Activated naive CD4-positive, alpha-beta T cell treated with anti-CD3 and anti-CD28 coated beads, Interleukin-2, amount 50 U/mL, for 24 hours (primary cell): ENCODE measurements around the gene RPRD1B.
"Not testable (repeated sequence)": the region's sequence is repeated elsewhere in the genome, so short reads cannot be mapped to it uniquely, and the experiment has no call there.

Experiments
- H3K27ac Mint-ChIP-seq: one replicate; pipeline ENCODE4 v1.8.0; 2021; ENCODE audit warnings: mild to moderate bottlenecking, mixed read lengths
- H3K27me3 Mint-ChIP-seq: one replicate; pipeline ENCODE4 v1.8.0; 2021; ENCODE audit warnings: mixed read lengths
- H3K36me3 Mint-ChIP-seq: one replicate; pipeline ENCODE4 v1.8.0; 2021; ENCODE audit warnings: mixed read lengths
- H3K4me1 Mint-ChIP-seq: one replicate; pipeline ENCODE4 v1.8.0; 2021; ENCODE audit warnings: mixed read lengths
- H3K4me3 Mint-ChIP-seq: one replicate; pipeline ENCODE4 v1.8.0; 2021; ENCODE audit warnings: mild to moderate bottlenecking, mixed read lengths
- H3K9me3 Mint-ChIP-seq: one replicate; pipeline ENCODE4 v1.8.0; 2021; ENCODE audit warnings: mixed read lengths

RPRD1B gene

GRCh38 chr20:37995856-37996605 is 37.5 kb upstream of the RPRD1B start:
- Mint-ChIP-seq H3K27ac (no peak overlapping the region), H3K4me1 (peaks cover 3% of the 10 kb centered on the region), H3K4me3 (no peak overlapping the region), H3K27me3 (no peaks in the 10 kb centered on the region), H3K9me3 (no peaks in the 10 kb centered on the region), H3K36me3 (peaks cover 25% of the 10 kb centered on the region)

DNA sequence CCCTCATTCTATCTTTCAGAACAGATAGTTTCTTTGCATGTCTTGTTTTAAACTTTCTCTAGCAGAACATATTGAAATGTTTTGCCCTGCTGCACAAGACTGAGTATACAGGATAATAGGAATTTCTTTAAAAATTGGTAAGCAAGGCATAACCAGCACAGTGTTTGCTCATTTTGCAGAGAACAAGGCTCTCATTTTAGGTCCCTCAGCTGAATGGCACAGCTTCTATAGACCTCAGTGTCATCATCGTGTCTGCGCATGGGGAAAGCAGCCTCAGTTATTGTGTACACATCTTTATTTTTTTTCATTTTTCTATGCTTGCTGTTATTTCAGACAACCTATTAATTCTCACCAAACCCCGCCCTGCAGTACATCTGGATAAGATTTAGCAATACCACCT is 36.0 kb upstream of the RPRD1B start:
- Mint-ChIP-seq H3K27me3 (no peaks in the 10 kb centered on the region), H3K9me3 (no peaks in the 10 kb centered on the region), H3K4me1 (peaks cover 13% of the 10 kb centered on the region), H3K4me3 (no peak overlapping the region), H3K36me3 (peaks cover 32% of the 10 kb centered on the region), H3K27ac (no peak overlapping the region)

GRCh38 chr20:37999526-38000263 is 33.9 kb upstream of the RPRD1B start:
- Mint-ChIP-seq H3K9me3 (no peaks in the 10 kb centered on the region), H3K27me3 (no peaks in the 10 kb centered on the region), H3K36me3 (peaks cover 26% of the 10 kb centered on the region), H3K4me3 (no peak overlapping the region), H3K27ac (no peak overlapping the region), H3K4me1 (peaks cover 15% of the 10 kb centered on the region)

- no peak overlapping the region for H3K27ac Mint-ChIP-seq
Observed at GRCh38 chr20:38000293-38000692, 33.3 kb upstream of the RPRD1B start.

GRCh38 chr20:38001173-38001875 is 32.2 kb upstream of the RPRD1B start:
- H3K4me1 Mint-ChIP-seq: peaks cover 18% of the 10 kb centered on the region
- H3K4me3 Mint-ChIP-seq: no peak overlapping the region
- H3K27me3 Mint-ChIP-seq: no peaks in the 10 kb centered on the region
- H3K36me3 Mint-ChIP-seq: peaks cover 24% of the 10 kb centered on the region
- no peaks in the 10 kb centered on the region for H3K9me3 Mint-ChIP-seq
- H3K27ac Mint-ChIP-seq: no peak overlapping the region

More at GRCh38 chr20:38000293-38000692, 33.3 kb upstream of the RPRD1B start:
- Mint-ChIP-seq H3K9me3 (no peaks in the 10 kb centered on the region), H3K4me3 (no peak overlapping the region), H3K36me3 (peaks cover 24% of the 10 kb centered on the region), H3K4me1 (peaks cover 15% of the 10 kb centered on the region), H3K27me3 (no peaks in the 10 kb centered on the region)

- no peak overlapping the region for H3K4me3 Mint-ChIP-seq
- H3K27ac Mint-ChIP-seq: no peak overlapping the region
- H3K36me3 Mint-ChIP-seq: peaks cover 24% of the 10 kb centered on the region
Observed at GRCh38 chr20:38001981-38002380, 31.6 kb upstream of the RPRD1B start.

GRCh38 chr20:38002422-38002821 is 31.1 kb upstream of the RPRD1B start:
- H3K36me3 Mint-ChIP-seq: peaks cover 24% of the 10 kb centered on the region
- peaks cover 23% of the 10 kb centered on the region for H3K4me1 Mint-ChIP-seq

More at GRCh38 chr20:38001981-38002380, 31.6 kb upstream of the RPRD1B start:
- H3K4me1 Mint-ChIP-seq: peaks cover 23% of the 10 kb centered on the region
- no peaks in the 10 kb centered on the region for H3K27me3 Mint-ChIP-seq
- no peaks in the 10 kb centered on the region for H3K9me3 Mint-ChIP-seq

DNA sequence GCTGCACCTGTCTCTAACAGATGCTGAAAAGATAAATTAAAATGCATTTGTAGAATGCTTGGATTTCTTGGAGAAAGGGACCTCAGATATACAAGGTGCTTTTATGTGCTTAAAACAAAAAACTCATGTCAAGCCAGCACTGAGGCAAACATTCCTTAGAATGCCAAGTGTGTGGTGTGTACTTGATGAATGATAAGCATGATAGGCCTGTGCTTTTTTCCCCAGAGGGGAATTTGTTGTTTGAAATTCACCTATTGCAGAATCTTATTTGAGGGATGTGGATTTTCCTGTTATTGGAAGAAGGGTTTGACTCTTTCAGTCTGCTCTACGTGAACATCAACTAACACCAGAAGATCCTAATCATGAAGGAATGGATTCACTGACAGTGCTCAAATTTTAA is 29.1 kb upstream of the RPRD1B start:
- Mint-ChIP-seq H3K36me3 (peaks cover 24% of the 10 kb centered on the region), H3K27me3 (no peaks in the 10 kb centered on the region), H3K9me3 (no peaks in the 10 kb centered on the region), H3K27ac (no peak overlapping the region), H3K4me1 (peaks cover 23% of the 10 kb centered on the region), H3K4me3 (no peak overlapping the region)

More at GRCh38 chr20:38002422-38002821, 31.1 kb upstream of the RPRD1B start:
- Mint-ChIP-seq H3K27me3 (no peaks in the 10 kb centered on the region), H3K4me3 (no peak overlapping the region), H3K27ac (no peak overlapping the region), H3K9me3 (no peaks in the 10 kb centered on the region)

DNA sequence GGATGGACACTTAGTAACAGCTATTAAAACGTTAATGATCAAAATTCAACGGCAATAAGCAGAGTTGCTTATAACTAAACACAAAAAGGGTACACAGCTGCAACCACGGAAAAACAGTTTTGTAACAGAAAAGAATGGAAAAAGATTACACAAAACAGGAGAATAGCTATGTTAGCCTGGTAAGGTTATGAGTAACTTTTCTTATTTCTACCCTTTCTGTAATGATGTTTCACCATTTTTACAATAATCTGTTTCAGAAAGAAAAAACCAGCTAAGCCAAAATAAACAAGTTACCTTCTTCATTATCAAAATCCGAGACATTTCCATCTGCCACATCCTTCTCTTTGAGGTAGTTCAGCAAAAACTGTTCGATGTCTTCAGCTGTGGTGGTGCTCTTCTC is 27.6 kb upstream of the RPRD1B start:
- peaks cover 17% of the 10 kb centered on the region for H3K36me3 Mint-ChIP-seq
- no peak overlapping the region for H3K4me3 Mint-ChIP-seq

DNA sequence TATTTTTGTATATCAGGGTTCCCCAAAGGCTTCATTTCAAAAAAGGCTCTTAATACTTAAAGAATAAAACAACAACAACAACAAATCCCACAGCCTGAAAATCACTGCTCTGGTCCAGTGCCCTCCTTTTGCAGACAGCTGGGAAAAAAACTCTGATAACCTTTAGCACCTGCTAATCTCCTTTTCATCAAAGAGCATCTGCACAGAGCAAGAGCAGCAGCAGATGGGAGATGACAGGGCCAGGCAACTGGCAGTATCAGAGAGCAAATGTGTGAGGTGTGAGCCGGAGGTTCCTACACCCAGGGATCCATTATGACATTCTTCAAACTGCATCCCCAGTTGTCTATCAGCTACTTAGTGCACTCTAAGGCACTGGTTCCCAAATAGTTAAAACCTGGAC is 26.0 kb upstream of the RPRD1B start:
- peaks cover 13% of the 10 kb centered on the region for H3K36me3 Mint-ChIP-seq
- H3K27ac Mint-ChIP-seq: no peak overlapping the region
- no peaks in the 10 kb centered on the region for H3K9me3 Mint-ChIP-seq
- no peak overlapping the region for H3K4me3 Mint-ChIP-seq
- peaks cover 9% of the 10 kb centered on the region for H3K4me1 Mint-ChIP-seq
- no peaks in the 10 kb centered on the region for H3K27me3 Mint-ChIP-seq

More for the DNA sequence above, 27.6 kb upstream of the RPRD1B start:
- Mint-ChIP-seq H3K27me3 (no peaks in the 10 kb centered on the region), H3K9me3 (no peaks in the 10 kb centered on the region), H3K4me1 (peaks cover 22% of the 10 kb centered on the region), H3K27ac (no peak overlapping the region)

- no peak overlapping the region for H3K27ac Mint-ChIP-seq
- peaks cover 7% of the 10 kb centered on the region for H3K4me1 Mint-ChIP-seq
- H3K4me3 Mint-ChIP-seq: no peak overlapping the region
- H3K36me3 Mint-ChIP-seq: peaks cover 13% of the 10 kb centered on the region
- H3K9me3 Mint-ChIP-seq: no peaks in the 10 kb centered on the region
- no peaks in the 10 kb centered on the region for H3K27me3 Mint-ChIP-seq
Observed at GRCh38 chr20:38008233-38008944, 25.2 kb upstream of the RPRD1B start.

DNA sequence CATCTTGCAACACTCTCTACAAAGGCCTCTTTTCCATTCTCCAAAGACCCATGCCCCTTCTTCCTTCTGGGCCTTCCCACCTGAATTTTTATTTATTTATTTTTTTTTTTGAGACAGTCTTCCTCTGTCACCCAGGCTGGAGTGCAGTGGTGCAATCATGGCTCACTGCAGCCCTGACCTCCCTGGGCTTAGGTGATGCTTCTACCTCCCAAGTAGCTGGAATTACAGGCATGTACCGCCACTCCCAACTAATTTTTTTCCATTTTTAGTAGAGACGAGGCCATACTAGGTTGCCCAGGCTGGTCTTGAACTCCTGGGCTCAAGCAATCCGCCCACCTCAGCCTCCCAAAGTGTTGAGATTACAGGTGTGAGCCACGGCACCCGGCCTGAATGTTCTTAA is 24.1 kb upstream of the RPRD1B start:
- H3K27me3 Mint-ChIP-seq, H3K4me1 Mint-ChIP-seq, H3K4me3 Mint-ChIP-seq, H3K9me3 Mint-ChIP-seq, H3K27ac Mint-ChIP-seq: not testable (repeated sequence)
- H3K36me3 Mint-ChIP-seq: peaks cover 15% of the 10 kb centered on the region

DNA sequence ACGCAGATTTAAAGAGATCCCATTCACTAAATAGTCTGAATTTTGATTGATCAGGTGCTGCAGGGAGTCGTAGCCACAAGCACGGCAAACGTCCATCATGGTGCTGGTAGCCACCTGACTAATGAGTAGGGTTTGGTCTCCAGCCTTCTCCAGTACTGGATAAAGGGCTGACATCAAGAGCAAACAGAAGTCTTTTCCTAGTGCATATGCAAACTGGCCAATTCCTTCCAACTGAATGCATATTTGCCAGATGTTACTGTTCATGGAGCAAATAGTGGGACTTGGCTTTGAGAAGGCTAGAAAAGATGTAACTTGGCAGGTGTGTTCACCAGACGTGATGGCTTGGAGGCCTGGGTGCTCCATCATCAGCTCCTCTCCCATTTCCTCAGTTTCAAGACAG is 21.9 kb upstream of the RPRD1B start:
- Mint-ChIP-seq H3K4me3 (no peak overlapping the region), H3K4me1 (peaks cover 6% of the 10 kb centered on the region), H3K9me3 (no peaks in the 10 kb centered on the region), H3K27ac (no peak overlapping the region), H3K27me3 (no peaks in the 10 kb centered on the region), H3K36me3 (peaks cover 24% of the 10 kb centered on the region)

GRCh38 chr20:38012332-38012731 is 21.2 kb upstream of the RPRD1B start:
- Mint-ChIP-seq H3K4me1 (peaks cover 6% of the 10 kb centered on the region), H3K27me3 (no peaks in the 10 kb centered on the region), H3K4me3 (no peak overlapping the region), H3K9me3 (no peaks in the 10 kb centered on the region), H3K36me3 (peaks cover 30% of the 10 kb centered on the region), H3K27ac (no peak overlapping the region)

- H3K4me3 Mint-ChIP-seq: no peak overlapping the region
- peaks cover under 1% of the 10 kb centered on the region for H3K9me3 Mint-ChIP-seq
- peaks cover 6% of the 10 kb centered on the region for H3K4me1 Mint-ChIP-seq
- H3K27ac Mint-ChIP-seq: no peak overlapping the region
- no peaks in the 10 kb centered on the region for H3K27me3 Mint-ChIP-seq
- H3K36me3 Mint-ChIP-seq: peaks cover 41% of the 10 kb centered on the region
Observed at GRCh38 chr20:38013887-38014286, 19.7 kb upstream of the RPRD1B start.
